ENCODE measurements around the gene SLC6A6.

The SLC6A6 gene

GRCh38 chr3:14402304-14402811 is at the start of gene SLC6A6:
SLC6A6 (plus strand) TSS chr3:14402606; CDS start chr3:14443635, 41,029 bp downstream.
- Mint-ChIP-seq H3K4me1 (peaks cover 74% of the 10 kb centered on the region), H3K4me3 (peak within 1 kb of the TSS; percentile 100), H3K27ac (peak within 1 kb of the TSS; percentile 99), H3K9me3 (no peaks in the 10 kb centered on the region), H3K27me3 (ENCODE audit: low read depth, poor library complexity) (peaks cover 20% of the 10 kb centered on the region), H3K36me3 (ENCODE audit: low read depth) (peaks cover 7% of the 10 kb centered on the region)
- TF ChIP-seq CTCF (IDR thresholded peaks at IDR 0.05): no peak
- peak; percentile 93 for DNase-seq

GRCh38 chr3:14353502-14353901 is 48.9 kb upstream of the SLC6A6 start:
- Mint-ChIP-seq H3K36me3 (ENCODE audit: low read depth) (no peaks in the 10 kb centered on the region), H3K9me3 (no peaks in the 10 kb centered on the region), H3K27ac (no peak overlapping the region), H3K4me1 (peaks cover 45% of the 10 kb centered on the region), H3K27me3 (ENCODE audit: low read depth, poor library complexity) (peaks cover 4% of the 10 kb centered on the region), H3K4me3 (no peak overlapping the region)
- no peak for TF ChIP-seq CTCF (IDR thresholded peaks at IDR 0.05)
- no peak for DNase-seq

GRCh38 chr3:14357463-14357862 is 44.9 kb upstream of the SLC6A6 start:
- Mint-ChIP-seq H3K27ac (no peak overlapping the region), H3K27me3 (ENCODE audit: low read depth, poor library complexity) (peaks cover 9% of the 10 kb centered on the region), H3K36me3 (ENCODE audit: low read depth) (no peaks in the 10 kb centered on the region), H3K9me3 (no peaks in the 10 kb centered on the region), H3K4me3 (no peak overlapping the region), H3K4me1 (peaks cover 48% of the 10 kb centered on the region)
- DNase-seq: no peak
- no peak for TF ChIP-seq CTCF (IDR thresholded peaks at IDR 0.05)

GRCh38 chr3:14358426-14359211 is 43.8 kb upstream of the SLC6A6 start:
- peak overlapping the region; percentile 87 for H3K27ac Mint-ChIP-seq

GRCh38 chr3:14359348-14359747 is 43.1 kb upstream of the SLC6A6 start:
- DNase-seq: no peak
- TF ChIP-seq CTCF (IDR thresholded peaks at IDR 0.05): no peak

More at GRCh38 chr3:14358426-14359211, 43.8 kb upstream of the SLC6A6 start:
- H3K9me3 Mint-ChIP-seq: no peaks in the 10 kb centered on the region
- no peak overlapping the region for H3K4me3 Mint-ChIP-seq
- peaks cover 43% of the 10 kb centered on the region for H3K4me1 Mint-ChIP-seq
- peak; percentile 53 for DNase-seq
- no peak for TF ChIP-seq CTCF (IDR thresholded peaks at IDR 0.05)
- peaks cover 9% of the 10 kb centered on the region for H3K27me3 Mint-ChIP-seq (ENCODE audit: low read depth, poor library complexity)
- no peaks in the 10 kb centered on the region for H3K36me3 Mint-ChIP-seq (ENCODE audit: low read depth)

More at GRCh38 chr3:14359348-14359747, 43.1 kb upstream of the SLC6A6 start:
- H3K27ac Mint-ChIP-seq: peak overlapping the region; percentile 31
- no peak overlapping the region for H3K4me3 Mint-ChIP-seq
- no peaks in the 10 kb centered on the region for H3K36me3 Mint-ChIP-seq (ENCODE audit: low read depth)
- H3K4me1 Mint-ChIP-seq: peaks cover 45% of the 10 kb centered on the region
- no peaks in the 10 kb centered on the region for H3K9me3 Mint-ChIP-seq
- H3K27me3 Mint-ChIP-seq (ENCODE audit: low read depth, poor library complexity): peaks cover 9% of the 10 kb centered on the region
